Cardiac muscle cell (in vitro differentiated cells and primary cell): ENCODE results near the gene HHEX. TPM values are rescaled to one million over a fixed set of nuclear protein-coding genes. Genes with fewer than 3 reads are reported as not detected.

Experiments
- DNase-seq, 2 donors: peaks; one replicate each; pipeline versions ENCODE4 v3.0.0 to v3.0.0-alpha.2; 2010 to 2017; ENCODE audit warnings: low read depth in 1 of 2, low spot score in 1 of 2
- H3K27ac ChIP-seq: fragments of 200-600 bp; sonication (generic); 2 replicates; pipeline ENCODE4 v1.5.1; 2016
- H3K27me3 ChIP-seq: fragments of 200-600 bp; sonication (generic); 2 replicates; pipeline ENCODE4 v1.6.0; 2016; ENCODE audit warnings: control low read depth
- H3K36me3 ChIP-seq: fragments of 200-600 bp; sonication (generic); 2 replicates; pipeline ENCODE4 v1.5.1; 2016; ENCODE audit warnings: control low read depth
- H3K4me1 ChIP-seq: fragments of 200-600 bp; sonication (generic); 2 replicates; pipeline ENCODE4 v1.8.1; 2017; ENCODE audit warnings: low read depth, mild to moderate bottlenecking, mixed run types
- H3K4me3 ChIP-seq: fragments of 200-600 bp; sonication (generic); 2 replicates; pipeline ENCODE4 v1.5.1; 2016; ENCODE audit warnings: mild to moderate bottlenecking
- H3K9me3 ChIP-seq: fragments of 200-600 bp; sonication (generic); 2 replicates; pipeline ENCODE4 v1.5.1; 2017; ENCODE audit warnings: low read depth, mild to moderate bottlenecking, control low read depth
- CTCF ChIP-seq: IDR thresholded peaks from 2 replicates; pipeline ENCODE4 v1.5.1; 2012; ENCODE audit warnings: low read depth, mild to moderate bottlenecking, low read length
- polyA plus RNA-seq: library from polyadenylated mRNA; unstranded; fragments of >200 nt; fragmentation: Nextera tagmentation; extraction: Ambion mirVana; gene quantifications from 2 replicates; pipeline ENCODE4 v1.2.1, GENCODE V29; 2016
- total RNA-seq: library from RNA; depleted of rRNA; stranded (reverse); fragments of >200 nt; gene quantifications from 2 replicates; pipeline ENCODE4 v1.2.3, GENCODE V29; 2016

The HHEX gene
- total and polyA plus RNA-seq, 2 experiments from 2014 or later, result 0.43 to 0.89 TPM

DNA sequence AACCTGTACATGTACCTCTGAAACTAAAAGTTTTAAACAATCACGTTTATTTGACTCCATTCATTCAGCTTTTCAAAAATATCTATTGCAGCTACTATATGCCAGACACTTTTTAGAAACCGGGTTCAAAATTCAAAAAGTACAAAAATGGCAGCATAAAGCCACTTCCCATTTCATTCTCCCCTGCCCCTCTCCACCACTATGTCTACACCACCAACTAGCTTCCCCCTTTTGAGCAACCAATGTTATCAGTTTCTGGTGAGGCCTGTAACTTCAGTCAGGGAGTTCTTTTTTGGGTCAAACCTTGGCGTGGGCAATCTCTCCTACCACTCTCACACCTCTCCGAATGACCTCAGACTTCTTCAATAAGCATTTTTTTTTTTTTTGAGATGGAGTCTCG, 11.5 kb upstream of the HHEX start:
- Histone ChIP-seq H3K27me3 (no peaks in the 10 kb centered on the region), H3K4me3 (no peak overlapping the region), H3K36me3 (no peaks in the 10 kb centered on the region), H3K27ac (no peak overlapping the region), H3K9me3 (no peaks in the 10 kb centered on the region), H3K4me1 (no peaks in the 10 kb centered on the region)
- TF ChIP-seq CTCF, result no peak
- no peak for DNase-seq

- no peak overlapping the region for H3K4me3 ChIP-seq
- DNase-seq, result no peak
- TF ChIP-seq CTCF, result no peak
These were observed 8.4 kb upstream of the HHEX start for GRCh38 chr10:92681306-92681834.

GRCh38 chr10:92688573-92688926, 1.2 kb upstream of the HHEX start:
- Histone ChIP-seq H3K27ac (no peak overlapping the region), H3K36me3 (no peaks in the 10 kb centered on the region), H3K9me3 (no peaks in the 10 kb centered on the region), H3K27me3 (peaks cover 64% of the 10 kb centered on the region), H3K4me1 (no peaks in the 10 kb centered on the region), H3K4me3 (no peak overlapping the region)
- no peak for TF ChIP-seq CTCF
- no peak for DNase-seq

More at GRCh38 chr10:92681306-92681834, 8.4 kb upstream of the HHEX start:
- H3K4me1 ChIP-seq, result no peaks in the 10 kb centered on the region
- no peaks in the 10 kb centered on the region for H3K9me3 ChIP-seq
- no peak overlapping the region for H3K27ac ChIP-seq
- no peaks in the 10 kb centered on the region for H3K36me3 ChIP-seq
- peaks cover 1% of the 10 kb centered on the region for H3K27me3 ChIP-seq

- peak; percentile 18 for TF ChIP-seq CTCF
- no peaks in the 10 kb centered on the region for H3K36me3 ChIP-seq
- H3K27me3 ChIP-seq, result peaks cover 69% of the 10 kb centered on the region
- H3K4me3 ChIP-seq, result peak overlapping the region; percentile 25
- H3K9me3 ChIP-seq, result no peaks in the 10 kb centered on the region
- no peaks in the 10 kb centered on the region for H3K4me1 ChIP-seq
- H3K27ac ChIP-seq, result no peak overlapping the region
- DNase-seq, result peak; percentile 39 to 48
These were observed 660 bp upstream of the HHEX start for GRCh38 chr10:92688927-92689662.

DNA sequence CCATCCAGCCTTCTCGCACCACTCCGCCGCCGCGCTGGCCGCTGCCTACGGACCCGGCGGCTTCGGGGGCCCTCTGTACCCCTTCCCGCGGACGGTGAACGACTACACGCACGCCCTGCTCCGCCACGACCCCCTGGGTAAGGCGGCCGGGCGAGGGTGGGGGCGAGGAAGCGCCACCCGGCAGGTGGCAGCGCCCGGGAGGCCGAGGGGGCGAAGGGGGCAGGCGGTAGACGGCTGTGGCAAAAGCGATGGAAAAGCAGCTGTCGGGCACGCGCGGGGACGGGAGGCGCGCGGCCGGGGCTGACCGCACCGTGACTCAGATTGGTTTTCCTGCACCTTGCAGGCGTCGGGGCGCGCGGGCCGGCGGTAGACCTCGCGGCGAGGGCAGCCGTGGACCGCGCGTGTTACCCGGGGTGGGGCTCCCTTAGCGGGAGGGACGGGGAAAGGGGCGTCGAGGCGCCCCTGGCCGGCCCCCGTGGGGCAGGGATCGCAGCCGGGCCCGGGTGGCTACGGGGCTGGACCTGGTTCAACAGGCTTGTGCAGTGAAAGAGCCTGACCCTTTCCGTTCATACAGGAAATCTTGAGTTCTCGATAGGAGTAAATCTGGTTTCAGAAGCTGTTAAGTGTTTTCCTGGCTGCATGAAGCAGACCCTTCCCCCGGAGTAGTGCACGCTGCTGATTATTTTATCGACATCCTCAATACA, 608 bp downstream of the HHEX start:
- TF ChIP-seq CTCF, result no peak
- Histone ChIP-seq H3K4me1 (no peaks in the 10 kb centered on the region), H3K36me3 (no peaks in the 10 kb centered on the region), H3K9me3 (no peaks in the 10 kb centered on the region), H3K27ac (no peak overlapping the region), H3K4me3 (peak overlapping the region; percentile 25), H3K27me3 (peaks cover 82% of the 10 kb centered on the region)
- peak; percentile 6 to 74 for DNase-seq
